Naive thymus-derived CD4-positive, alpha-beta T cell (primary cell): ENCODE data around the gene IFT122. TPM values are rescaled to one million over a fixed set of nuclear protein-coding genes. Genes with fewer than 3 reads are reported as not detected.
A peak's percentile ranks its signal among the peaks of the same experiment; 100 is the strongest.

Experiments used
- ATAC-seq: fragments of 150-1000 bp; cut with Tn5 transposase; 2 replicates; pipeline ENCODE4 v1.10.0; 2021; ENCODE audit warnings: mild to moderate bottlenecking, moderate library complexity
- CTCF ChIA-PET: fragments of 350-600 bp; sonication (Branson Sonifier 250); formaldehyde crosslinking; loops from one replicate; lab custom pipeline; 2021; ENCODE audit warnings: antibody characterized with exemption; lab: Charles Lee
- POLR2A ChIA-PET: fragments of 350-600 bp; sonication (Branson Sonifier 250); formaldehyde crosslinking; loops from one replicate; lab custom pipeline; 2021; ENCODE audit warnings: antibody characterized with exemption, inconsistent platforms; lab: Charles Lee
- DNase-seq, 9 donors: peaks; one replicate each; pipeline versions ENCODE4 v3.0.0 to v3.0.0-alpha.2; 2020 to 2022; ENCODE audit warnings: mixed read lengths in 1 of 9
- H3K27ac ChIP-seq: one replicate; pipeline ENCODE4 v1.7.0; 2013; ENCODE audit warnings: mild to moderate bottlenecking, low read depth, low read length, moderate library complexity
- H3K27me3 ChIP-seq, 2 donors: one replicate each; pipeline ENCODE4 v1.7.0; 2013; ENCODE audit warnings: low read length in 2 of 2, mild to moderate bottlenecking in 2 of 2, moderate library complexity in 2 of 2; ENCODE audit not compliant: control insufficient read depth in 2 of 2, insufficient read depth in 2 of 2
- H3K36me3 ChIP-seq, 3 experiments: 1 replicate in 2 of 3; 2 replicates in 1 of 3; pipeline ENCODE4 v1.7.0; 2013; ENCODE audit warnings: low read length in 3 of 3, mild to moderate bottlenecking in 3 of 3, moderate library complexity in 1 of 3; ENCODE audit not compliant: insufficient read depth in 3 of 3, control insufficient read depth in 2 of 3
- H3K4me1 ChIP-seq, 2 donors: one replicate each; pipeline ENCODE4 v1.7.0; 2013; ENCODE audit warnings: low read length in 2 of 2, mild to moderate bottlenecking in 2 of 2, moderate library complexity in 1 of 2; ENCODE audit not compliant: control insufficient read depth in 2 of 2, insufficient read depth in 2 of 2
- H3K4me3 ChIP-seq: 2 replicates; pipeline ENCODE4 v1.7.0; 2013; ENCODE audit warnings: mild to moderate bottlenecking, low read length
- H3K9me3 ChIP-seq, 3 experiments: 1 replicate in 2 of 3; 2 replicates in 1 of 3; pipeline ENCODE4 v1.7.0; 2013; ENCODE audit warnings: low read length in 3 of 3; ENCODE audit not compliant: control insufficient read depth in 2 of 3
- H3K27ac Mint-ChIP-seq, 9 donors: one replicate each; pipeline ENCODE4 v1.8.0; 2020 to 2022; ENCODE audit warnings: mixed read lengths in 9 of 9, mild to moderate bottlenecking in 8 of 9, moderate library complexity in 5 of 9, inconsistent platforms in 2 of 9
- H3K27me3 Mint-ChIP-seq, 5 donors: one replicate each; pipeline ENCODE4 v1.8.0; 2021 to 2022; ENCODE audit warnings: mixed read lengths in 5 of 5, mild to moderate bottlenecking in 1 of 5
- H3K36me3 Mint-ChIP-seq, 5 donors: one replicate each; pipeline ENCODE4 v1.8.0; 2020 to 2022; ENCODE audit warnings: mixed read lengths in 5 of 5, mild to moderate bottlenecking in 3 of 5, inconsistent platforms in 1 of 5
- H3K4me1 Mint-ChIP-seq, 7 donors: one replicate each; pipeline ENCODE4 v1.8.0; 2020 to 2022; ENCODE audit warnings: mixed read lengths in 7 of 7, mild to moderate bottlenecking in 3 of 7, inconsistent platforms in 1 of 7
- H3K4me3 Mint-ChIP-seq, 10 donors: one replicate each; pipeline ENCODE4 v1.8.0; 2020 to 2022; ENCODE audit warnings: mild to moderate bottlenecking in 10 of 10, mixed read lengths in 10 of 10, moderate library complexity in 6 of 10, inconsistent platforms in 2 of 10
- H3K9me3 Mint-ChIP-seq, 11 donors: one replicate each; pipeline ENCODE4 v1.8.0; 2020 to 2022; ENCODE audit warnings: mixed read lengths in 11 of 11, mild to moderate bottlenecking in 4 of 11, inconsistent platforms in 1 of 11, moderate library complexity in 1 of 11
- intact Hi-C, 2 donors: fragments of 100-400 bp; cut with micrococcal nuclease; formaldehyde crosslinking; loops; one replicate each; pipeline ENCODE4 v1.15.1; 2023
- polyA plus RNA-seq, 2 donors: library from polyadenylated mRNA; unstranded; fragments of 300-500 nt; fragmentation: Illumina TruSeq; gene quantifications; one replicate each; pipeline ENCODE4 v1.2.3, GENCODE V29; 2021
- total RNA-seq, 6 experiments: library from RNA in 5 of 6; stranded (reverse) in 5 of 6; gene quantifications; 1 replicate in 5 of 6; 2 replicates in 1 of 6; pipeline ENCODE4 v1.2.3 and lab custom pipeline; 2021 to 2026

The IFT122 gene
- total and polyA plus RNA-seq, 7 experiments from 2014 or later: 3.3 to 25.2 (median 17.7) TPM

DNA sequence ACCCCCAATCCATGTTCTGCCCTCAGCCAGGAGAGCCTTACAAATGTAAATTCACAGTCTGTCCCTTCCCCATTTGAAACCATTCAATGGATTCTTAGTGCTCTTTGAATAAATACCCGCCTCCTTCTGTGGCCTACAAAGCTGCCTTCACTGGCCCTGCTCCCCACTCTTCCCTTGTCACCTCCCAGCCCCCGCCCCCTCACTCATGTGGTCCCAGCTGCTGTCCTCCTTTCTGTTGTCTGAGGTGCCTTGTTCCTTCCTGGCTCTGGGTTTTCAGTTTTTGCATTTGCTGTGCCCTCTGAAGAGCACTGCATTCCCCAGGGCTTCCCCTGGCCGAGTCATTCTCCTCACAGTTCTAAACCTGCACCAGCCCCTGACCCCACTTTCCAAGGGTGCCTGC, 14.8 kb upstream of the IFT122 start:
- Histone ChIP-seq H3K27ac (no peak overlapping the region), H3K9me3 (no peaks in the 10 kb centered on the region), H3K36me3 (peaks cover 0 to 5% (median 3%) of the 10 kb centered on the region in 3 experiments), H3K4me3 (no peak overlapping the region), H3K27me3 (no peaks in the 10 kb centered on the region), H3K4me1 (peaks cover 0 to 13% of the 10 kb centered on the region in 2 donors)
- peaks cover 0 to 13% (median 0%) of the 10 kb centered on the region in 5 donors for H3K27me3 Mint-ChIP-seq
- DNase-seq (no peak), ATAC-seq (no peak)
- H3K36me3 Mint-ChIP-seq: peaks cover 0 to 4% (median 0%) of the 10 kb centered on the region in 5 donors
- intact Hi-C loops: no loop called here
- no peaks in the 10 kb centered on the region for H3K9me3 Mint-ChIP-seq
- no peak overlapping the region for H3K27ac Mint-ChIP-seq
- H3K4me1 Mint-ChIP-seq: peaks cover 17 to 29% (median 22%) of the 10 kb centered on the region in 7 donors
- no peak overlapping the region for H3K4me3 Mint-ChIP-seq
- POLR2A ChIA-PET: interaction anchor here (6.9 kb wide), 1 partner anchor 15 kb away, joined by 66 read pairs; the partner anchor contains the start of genes IFT122 and MBD4
- CTCF ChIA-PET: no interaction called here

DNA sequence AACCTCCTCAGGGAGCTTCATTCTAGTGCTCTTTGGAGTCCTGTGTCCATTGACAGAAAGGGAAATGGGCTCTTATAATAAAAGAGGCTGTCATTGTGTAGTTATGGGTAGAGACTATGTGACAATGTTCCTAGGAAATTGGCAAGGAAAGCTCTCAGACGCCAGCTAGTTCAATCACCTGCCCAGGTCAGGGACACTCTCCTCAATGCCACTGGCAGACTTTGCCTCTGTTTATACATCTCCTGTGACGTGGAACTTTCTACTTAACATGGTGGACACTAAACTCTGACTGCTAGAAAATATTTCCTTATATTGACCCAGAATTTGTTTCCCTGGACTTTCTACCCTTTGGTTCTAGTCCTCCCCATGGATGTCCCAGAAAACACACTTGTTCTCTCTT, 14.4 kb upstream of the IFT122 start:
- no peaks in the 10 kb centered on the region for H3K9me3 ChIP-seq
- H3K27ac Mint-ChIP-seq: peak overlapping the region in 1 of 9 donors; percentile 74
- no peak for DNase-seq
- no peak overlapping the region for H3K27ac ChIP-seq
- H3K4me3 ChIP-seq: no peak overlapping the region
- no peaks in the 10 kb centered on the region for H3K27me3 ChIP-seq
- ChIA-PET POLR2A (interaction anchor here (6.9 kb wide), 1 partner anchor 15 kb away, joined by 66 read pairs; the partner anchor contains the start of genes IFT122 and MBD4), CTCF (no interaction called here)
- peaks cover 17 to 29% (median 22%) of the 10 kb centered on the region in 7 donors for H3K4me1 Mint-ChIP-seq
- peaks cover 0 to 6% (median 0%) of the 10 kb centered on the region in 5 donors for H3K36me3 Mint-ChIP-seq
- no peak for ATAC-seq
- no peaks in the 10 kb centered on the region for H3K9me3 Mint-ChIP-seq
- intact Hi-C loops: no loop called here
- no peak overlapping the region for H3K4me3 Mint-ChIP-seq
- peaks cover 0 to 13% of the 10 kb centered on the region in 2 donors for H3K4me1 ChIP-seq
- peaks cover 0 to 5% (median 3%) of the 10 kb centered on the region in 3 experiments for H3K36me3 ChIP-seq
- peaks cover 0 to 13% (median 0%) of the 10 kb centered on the region in 5 donors for H3K27me3 Mint-ChIP-seq

GRCh38 chr3:129428007-129428375, 12.0 kb upstream of the IFT122 start:
- peaks cover 17 to 29% (median 22%) of the 10 kb centered on the region in 7 donors for H3K4me1 Mint-ChIP-seq
- POLR2A ChIA-PET: interaction anchor here (0.6 to 6.9 kb wide), 3 partner anchors 12 to 112 kb away, joined by 3 to 66 read pairs (median 12); partner anchors contain the start of genes IFT122 and MBD4
- peak overlapping the region; percentile 78 to 97 (median 89) for H3K4me3 Mint-ChIP-seq
- H3K4me1 ChIP-seq: peaks cover 0 to 13% of the 10 kb centered on the region in 2 donors
- H3K27ac Mint-ChIP-seq: peak overlapping the region; percentile 58 to 91 (median 75)
- H3K27me3 ChIP-seq: no peaks in the 10 kb centered on the region
- DNase-seq (no peak), ATAC-seq (no peak)
- CTCF ChIA-PET: interaction anchor here (1.0 kb wide), 1 partner anchor 458 kb away, joined by 3 read pairs; no protein-coding TSS in a partner anchor
- peaks cover 0 to 14% (median 3%) of the 10 kb centered on the region in 5 donors for H3K36me3 Mint-ChIP-seq
- peak overlapping the region; percentile 63 for H3K4me3 ChIP-seq
- H3K27me3 Mint-ChIP-seq: peaks cover 0 to 13% (median 0%) of the 10 kb centered on the region in 5 donors
- H3K9me3 Mint-ChIP-seq: no peaks in the 10 kb centered on the region
- intact Hi-C loops: loop anchor here (1.0 to 2.0 kb wide), 4 partner anchors 12 to 149 kb away; partner anchors contain the start of genes IFT122 (in 2 of the 2) and HMCES (in 1 of the 2)
- peak overlapping the region; percentile 65 for H3K27ac ChIP-seq
- no peaks in the 10 kb centered on the region for H3K9me3 ChIP-seq
- peaks cover 4 to 25% (median 15%) of the 10 kb centered on the region in 3 experiments for H3K36me3 ChIP-seq

- intact Hi-C loops: loop anchor here (1.0 to 2.0 kb wide), 4 partner anchors 12 to 150 kb away; partner anchors contain the start of genes IFT122 (in 2 of the 2) and HMCES (in 1 of the 2)
- Histone ChIP-seq H3K27ac (peak within 1 kb of the TSS; percentile 65), H3K36me3 (peaks cover 4 to 30% (median 19%) of the 10 kb centered on the region in 3 experiments), H3K27me3 (no peaks in the 10 kb centered on the region), H3K4me1 (peaks cover 0 to 13% of the 10 kb centered on the region in 2 donors), H3K4me3 (peak within 1 kb of the TSS; percentile 63), H3K9me3 (no peaks in the 10 kb centered on the region)
- Mint-ChIP-seq H3K4me1 (peaks cover 17 to 29% (median 22%) of the 10 kb centered on the region in 7 donors), H3K9me3 (no peaks in the 10 kb centered on the region), H3K4me3 (peak within 1 kb of the TSS; percentile 78 to 97 (median 89)), H3K36me3 (peaks cover 0 to 14% (median 4%) of the 10 kb centered on the region in 5 donors), H3K27me3 (peaks cover 0 to 13% (median 0%) of the 10 kb centered on the region in 5 donors), H3K27ac (peak within 1 kb of the TSS; percentile 60 to 91 (median 75))
- ChIA-PET CTCF (interaction anchor here (1.0 kb wide), 1 partner anchor 458 kb away, joined by 3 read pairs; no protein-coding TSS in a partner anchor), POLR2A (interaction anchor here (0.6 to 6.9 kb wide), 5 partner anchors 12 to 112 kb away, joined by 3 to 66 read pairs (median 4); partner anchors contain the start of genes IFT122 and MBD4)
- DNase-seq (peak; percentile 78 to 90 (median 86)), ATAC-seq (peak; percentile 98)
Measured at GRCh38 chr3:129428376-129429079, 11.5 kb upstream of the IFT122 start, which contains the start of gene EFCAB12. TSS of gene EFCAB12 (minus strand) at chr3:129428636. CDS start at chr3:129428488, 148 bp downstream.

DNA sequence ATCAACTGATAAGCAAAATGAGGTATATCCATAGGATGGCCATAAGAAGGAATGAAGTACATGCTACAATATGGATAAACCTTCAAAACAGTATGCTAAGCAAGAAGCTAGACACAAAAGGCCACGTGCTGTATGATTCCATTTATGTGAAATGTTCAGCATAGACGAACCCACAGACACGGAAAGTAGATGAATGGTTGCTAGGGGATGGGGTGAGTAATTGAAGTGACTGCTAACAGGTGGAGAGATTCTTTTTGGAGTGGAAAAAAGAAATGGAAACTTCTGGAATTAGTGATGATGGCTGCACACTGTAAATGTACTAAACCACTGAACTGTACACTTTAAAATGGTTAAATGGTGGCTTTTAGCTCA, 11.0 kb upstream of the IFT122 start:
- H3K9me3 Mint-ChIP-seq: no peaks in the 10 kb centered on the region
- H3K4me3 ChIP-seq: peak overlapping the region; percentile 63
- H3K36me3 ChIP-seq: peaks cover 4 to 36% (median 20%) of the 10 kb centered on the region in 3 experiments
- H3K9me3 ChIP-seq: no peaks in the 10 kb centered on the region
- ChIA-PET POLR2A (interaction anchor here (0.9 to 6.9 kb wide), 4 partner anchors 11 to 113 kb away, joined by 3 to 66 read pairs (median 8); partner anchors contain the start of genes IFT122 and MBD4), CTCF (no interaction called here)
- H3K27ac ChIP-seq: peak overlapping the region; percentile 65
- peaks cover 13 to 31% (median 23%) of the 10 kb centered on the region in 7 donors for H3K4me1 Mint-ChIP-seq
- H3K27ac Mint-ChIP-seq: peak overlapping the region; percentile 58 to 91 (median 75)
- peaks cover 0 to 13% of the 10 kb centered on the region in 2 donors for H3K4me1 ChIP-seq
- DNase-seq (peak in 1 of 9 donors; percentile 42), ATAC-seq (no peak)
- peak overlapping the region; percentile 78 to 97 (median 89) for H3K4me3 Mint-ChIP-seq
- intact Hi-C loops: loop anchor here in 1 of 2 donors (2.0 kb wide), 1 partner anchor 150 kb away; the partner anchor contains the start of gene HMCES
- no peaks in the 10 kb centered on the region for H3K27me3 ChIP-seq
- H3K27me3 Mint-ChIP-seq: peaks cover 0 to 13% (median 0%) of the 10 kb centered on the region in 5 donors
- peaks cover 0 to 18% (median 9%) of the 10 kb centered on the region in 5 donors for H3K36me3 Mint-ChIP-seq

- Mint-ChIP-seq H3K9me3 (no peaks in the 10 kb centered on the region), H3K27ac (peak overlapping the region in 7 of 9 donors; percentile 65 to 91 (median 75)), H3K27me3 (peaks cover 0 to 13% (median 0%) of the 10 kb centered on the region in 5 donors), H3K36me3 (peaks cover 0 to 21% (median 12%) of the 10 kb centered on the region in 5 donors), H3K4me1 (peaks cover 13 to 35% (median 26%) of the 10 kb centered on the region in 7 donors), H3K4me3 (peak overlapping the region in 3 of 10 donors; percentile 35 to 87 (median 78))
- ChIA-PET POLR2A (interaction anchor here (0.8 to 6.9 kb wide), 4 partner anchors 11 to 30 kb away, joined by 3 to 66 read pairs (median 4); partner anchors contain the start of genes IFT122 and MBD4), CTCF (no interaction called here)
- H3K27me3 ChIP-seq: no peaks in the 10 kb centered on the region
- H3K4me1 ChIP-seq: peaks cover 0 to 13% of the 10 kb centered on the region in 2 donors
- intact Hi-C loops: loop anchor here in 1 of 2 donors (2.0 to 10.0 kb wide), 2 partner anchors 151 to 1835 kb away; partner anchors contain the start of genes HMCES, MCM2 and TPRA1
- ATAC-seq: no peak
- DNase-seq: no peak
- H3K27ac ChIP-seq: peak overlapping the region; percentile 65
- no peak overlapping the region for H3K4me3 ChIP-seq
- H3K9me3 ChIP-seq: no peaks in the 10 kb centered on the region
- H3K36me3 ChIP-seq: peaks cover 4 to 41% (median 20%) of the 10 kb centered on the region in 3 experiments
Measured at GRCh38 chr3:129429602-129430001, 10.4 kb upstream of the IFT122 start.
